Fibroblast of the aortic adventitia (primary cell): ENCODE measurements around the gene NTRK3. TPM values are rescaled to one million over a fixed set of nuclear protein-coding genes. Genes with fewer than 3 reads are reported as not detected.

Source experiments
- DNase-seq: peaks from one replicate; pipeline ENCODE4 v3.0.0-alpha.2; 2010; ENCODE audit warnings: low read depth
- H3K4me3 ChIP-seq: 2 replicates; pipeline ENCODE4 v1.5.1; 2011; ENCODE audit warnings: low read depth, mild to moderate bottlenecking, control low read depth, low read length, moderate library complexity
- CTCF ChIP-seq: IDR thresholded peaks from 2 replicates; pipeline ENCODE4 v1.5.1; 2011; ENCODE audit warnings: mild to moderate bottlenecking, low read length, control low read depth, inconsistent platforms; ENCODE audit not compliant: insufficient read depth
- total RNA-seq: library from RNA; depleted of rRNA; stranded (reverse); fragments of >200 nt; gene quantifications from 2 replicates; pipeline ENCODE4 v1.2.3, GENCODE V29; 2012; ENCODE audit warnings: low replicate concordance

Gene NTRK3
- total RNA-seq, 1 donor = 19.6 TPM

- no peak overlapping the region for H3K4me3 ChIP-seq
- no peak for DNase-seq
- TF ChIP-seq CTCF = no peak
Measured at GRCh38 chr15:88233921-88234320, 22.6 kb downstream of the NTRK3 start.

GRCh38 chr15:88232771-88233201 lies 23.8 kb downstream of the NTRK3 start:
- DNase-seq = no peak
- no peak overlapping the region for H3K4me3 ChIP-seq
- TF ChIP-seq CTCF = no peak

DNA sequence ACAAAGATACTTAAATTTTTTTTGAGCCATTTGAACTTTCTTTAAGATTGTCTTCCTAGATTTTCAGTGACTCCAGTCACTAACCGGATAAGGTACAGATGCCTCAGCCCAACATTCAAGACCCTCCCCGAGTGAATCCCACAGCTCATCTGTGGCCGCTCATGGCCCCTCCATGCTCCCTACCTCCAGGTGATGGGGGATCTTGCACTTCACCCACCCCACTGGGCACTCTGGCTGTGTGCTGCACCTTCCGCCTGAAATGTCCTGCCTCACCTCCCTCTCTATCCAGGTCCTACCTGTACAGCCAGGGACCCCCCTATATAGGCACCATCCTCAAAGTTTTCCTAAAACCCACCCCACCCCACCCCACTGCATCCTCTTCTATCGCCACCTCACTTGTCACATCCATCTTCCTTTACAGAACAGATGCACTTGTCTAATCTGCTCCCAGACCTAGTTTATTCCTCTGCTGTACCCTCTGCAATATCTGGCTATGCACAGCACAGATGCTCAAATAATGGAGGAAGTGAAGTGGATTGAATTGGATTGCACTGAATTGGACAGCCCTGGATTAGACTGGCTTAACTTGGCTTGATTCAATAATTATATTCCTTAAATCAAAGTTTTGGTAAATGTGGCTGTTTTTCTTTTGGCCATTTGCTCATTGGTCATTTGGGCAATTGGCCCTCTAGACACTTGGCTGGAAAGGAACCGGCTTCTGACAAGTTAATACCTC lies 24.5 kb downstream of the NTRK3 start:
- no peak for DNase-seq
- TF ChIP-seq CTCF = no peak
- H3K4me3 ChIP-seq = no peak overlapping the region

DNA sequence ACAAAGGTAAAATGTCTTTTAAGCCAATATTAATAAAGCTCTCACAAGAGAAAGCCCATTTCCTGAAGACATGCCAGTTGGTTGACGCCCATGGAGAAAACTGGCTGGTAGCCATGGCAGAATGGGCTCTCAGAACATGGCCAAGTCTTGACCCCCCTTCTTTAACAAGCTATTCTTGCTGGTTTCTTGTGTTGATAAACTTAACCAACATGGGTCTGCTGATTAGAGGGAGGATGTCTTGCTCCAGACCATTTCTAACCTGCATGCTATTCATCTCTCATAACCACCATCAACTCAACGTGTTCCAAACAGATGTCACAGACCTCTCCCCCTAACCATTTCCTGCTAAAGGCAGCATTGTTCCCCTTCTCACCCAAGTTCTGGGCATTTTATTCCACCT lies 25.7 kb downstream of the NTRK3 start:
- no peak for TF ChIP-seq CTCF
- DNase-seq = peak; percentile 18
- H3K4me3 ChIP-seq = no peak overlapping the region

GRCh38 chr15:88225461-88225860 lies 31.1 kb downstream of the NTRK3 start:
- no peak for TF ChIP-seq CTCF
- H3K4me3 ChIP-seq = no peak overlapping the region
- no peak for DNase-seq

GRCh38 chr15:88223084-88223483 lies 33.5 kb downstream of the NTRK3 start:
- no peak for DNase-seq
- no peak for TF ChIP-seq CTCF
- no peak overlapping the region for H3K4me3 ChIP-seq

DNA sequence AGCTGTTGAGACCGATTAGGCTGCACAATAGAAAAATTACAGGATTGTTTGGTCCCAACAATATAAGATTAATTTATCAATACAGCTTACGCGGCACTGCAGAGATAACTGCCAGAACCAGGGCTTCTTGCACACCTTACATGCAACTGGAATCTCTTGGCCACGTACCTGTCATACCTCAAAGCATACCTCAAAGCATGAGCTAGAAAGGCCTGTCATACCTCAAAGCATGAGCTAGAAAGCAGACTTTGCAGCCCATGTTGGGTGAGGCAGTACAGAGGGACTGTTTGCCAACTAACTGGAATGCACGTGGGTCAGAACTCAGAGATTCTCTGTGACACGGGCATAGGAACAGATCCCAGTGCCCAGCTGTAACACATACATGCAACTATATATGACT lies 34.7 kb downstream of the NTRK3 start:
- TF ChIP-seq CTCF = no peak
- no peak for DNase-seq
- H3K4me3 ChIP-seq = no peak overlapping the region
